SH-SY5Y (cell line): ENCODE measurements around the gene TAF8.

Source experiments
- GATA2 ChIP-seq: IDR thresholded peaks from 2 replicates; pipeline ENCODE4 v1.6.1; 2011; ENCODE audit warnings: mild to moderate bottlenecking, low read depth, low read length
- GATA3 ChIP-seq: IDR thresholded peaks from 2 replicates; pipeline ENCODE4 v1.6.1; 2011; ENCODE audit warnings: low read depth, mild to moderate bottlenecking, low read length, moderate library complexity

DNA sequence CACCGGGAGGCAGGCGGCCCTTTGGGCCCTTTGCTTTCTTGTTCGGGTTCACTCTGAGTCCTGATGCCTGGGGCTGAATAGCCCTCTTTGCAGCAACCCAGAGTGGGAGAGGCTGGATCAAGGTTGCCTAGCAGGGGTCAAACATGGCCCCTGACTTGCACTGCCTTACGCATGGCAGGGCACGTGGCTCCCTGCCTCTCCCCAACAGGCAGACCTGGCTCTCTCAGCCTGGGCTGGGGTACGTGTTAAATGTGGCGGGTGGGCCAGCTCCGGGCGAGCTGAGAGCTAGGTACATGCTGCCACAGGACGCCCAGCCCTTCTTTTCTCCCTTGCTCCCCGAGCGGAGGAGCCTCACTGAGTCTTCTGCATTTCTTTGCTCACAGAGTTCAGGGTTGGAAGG lies 84.8 kb downstream of the TAF8 start:
- TF ChIP-seq GATA3, result no peak
- TF ChIP-seq GATA2, result no peak
